Lung (tissue), 12 donors: ENCODE data around the gene CLP1. TPM values are rescaled to one million over a fixed set of nuclear protein-coding genes. Genes with fewer than 3 reads are reported as not detected.

Experiments used
- ATAC-seq: fragments of 200-7000 bp; cut with Tn5 transposase; one replicate; pipeline ENCODE4 v1.9.1; 2020; ENCODE audit warnings: moderate number of reproducible peaks; ENCODE audit not compliant: insufficient read depth, low FRiP score
- DNase-seq, 3 donors: peaks; one replicate each; pipeline ENCODE4 v3.0.0-alpha.2; 2013 to 2017
- H3K27ac ChIP-seq, 2 donors: one replicate each; pipeline ENCODE4 v1.5.1; 2013; ENCODE audit warnings: mild to moderate bottlenecking in 2 of 2, moderate library complexity in 2 of 2, control low read depth in 1 of 2, inconsistent platforms in 1 of 2, low read depth in 1 of 2, low read length in 1 of 2
- H3K27me3 ChIP-seq, 3 donors: one replicate each; pipeline ENCODE4 v1.5.1; 2013; ENCODE audit warnings: low read length in 2 of 3; ENCODE audit not compliant: control insufficient read depth in 3 of 3, insufficient read depth in 3 of 3
- H3K36me3 ChIP-seq, 4 donors: one replicate each; pipeline ENCODE4 v1.5.1; 2013; ENCODE audit warnings: low read length in 4 of 4, mild to moderate bottlenecking in 1 of 4, moderate library complexity in 1 of 4; ENCODE audit not compliant: control insufficient read depth in 4 of 4, insufficient read depth in 4 of 4
- H3K4me1 ChIP-seq, 5 donors: one replicate each; pipeline ENCODE4 v1.5.1; 2013; ENCODE audit warnings: low read length in 5 of 5, mild to moderate bottlenecking in 2 of 5, moderate library complexity in 1 of 5; ENCODE audit not compliant: control insufficient read depth in 5 of 5, insufficient read depth in 5 of 5
- H3K4me3 ChIP-seq: one replicate; pipeline ENCODE4 v1.5.1; 2013; ENCODE audit warnings: mild to moderate bottlenecking, control low read depth, moderate library complexity
- H3K9ac ChIP-seq, 2 donors: one replicate each; pipeline ENCODE4 v1.5.1; 2013; ENCODE audit warnings: low read length in 2 of 2, control low read depth in 1 of 2; ENCODE audit not compliant: insufficient read depth in 1 of 2
- H3K9me3 ChIP-seq, 4 donors: one replicate each; pipeline ENCODE4 v1.5.1; 2013; ENCODE audit warnings: low read length in 3 of 4, mild to moderate bottlenecking in 1 of 4, moderate library complexity in 1 of 4; ENCODE audit not compliant: control insufficient read depth in 4 of 4, insufficient read depth in 3 of 4
- CTCF ChIP-seq: IDR thresholded peaks from 2 replicates; pipeline ENCODE4 v1.5.1; 2012; ENCODE audit warnings: mild to moderate bottlenecking; ENCODE audit errors: control extremely low read depth, extremely low read depth
- WGBS, 2 donors: extraction: QIAGEN DNeasy Blood & Tissue Kit; methylation state at CpG; one replicate each; pipeline ENCODE4 v1.1.7; 2013; 5-methylcytosine and 5-hydroxymethylcytosine counted together
- polyA plus RNA-seq, 2 donors: library from polyadenylated mRNA; stranded (reverse); fragments of 200-250 nt; gene quantifications; one replicate each; pipeline ENCODE4 v1.2.1, GENCODE V29; 2013
- total RNA-seq, 2 donors: library from RNA; depleted of rRNA in 1 of 2; stranded (reverse); fragments of >200 nt in 1 of 2; gene quantifications; one replicate each; pipeline ENCODE4 v1.2.1, GENCODE V29; 2014 to 2021
- donor health status: control.
- donor health status: control.
- donor health status: Bipolar disorder and iron deficiency.
- donor health status: healthy.
- donor health status: DM: yes; HTN: yes; CAD: no.

The CLP1 gene
- total and polyA plus RNA-seq, 4 donors = 6.5 to 16.6 (median 9.7) TPM

GRCh38 chr11:57620467-57620866 is 37.1 kb upstream of the CLP1 start:
- ATAC-seq = no peak

GRCh38 chr11:57622263-57622662 is 35.3 kb upstream of the CLP1 start:
- no peak for ATAC-seq

More at GRCh38 chr11:57620467-57620866, 37.1 kb upstream of the CLP1 start:
- peaks cover 0 to 6% (median 1%) of the 10 kb centered on the region in 4 donors for H3K36me3 ChIP-seq
- TF ChIP-seq CTCF = no peak
- H3K9ac ChIP-seq = no peak overlapping the region
- H3K4me1 ChIP-seq = no peaks in the 10 kb centered on the region
- no peak overlapping the region for H3K27ac ChIP-seq
- peaks cover 0 to 4% (median 2%) of the 10 kb centered on the region in 4 donors for H3K9me3 ChIP-seq
- no peak overlapping the region for H3K4me3 ChIP-seq
- H3K27me3 ChIP-seq = no peaks in the 10 kb centered on the region
- DNase-seq = no peak

GRCh38 chr11:57624864-57625263 is 32.7 kb upstream of the CLP1 start:
- Histone ChIP-seq H3K36me3 (no peaks in the 10 kb centered on the region), H3K9me3 (peaks cover 0 to under 1% (median 0%) of the 10 kb centered on the region in 4 donors), H3K4me1 (no peaks in the 10 kb centered on the region), H3K27ac (no peak overlapping the region), H3K9ac (no peak overlapping the region), H3K27me3 (no peaks in the 10 kb centered on the region), H3K4me3 (no peak overlapping the region)
- DNase-seq (no peak), ATAC-seq (no peak)
- TF ChIP-seq CTCF = no peak
- WGBS, 2 donors = 85 to 95% methylated on average over 2 of the region's 2 CpGs

More at GRCh38 chr11:57622263-57622662, 35.3 kb upstream of the CLP1 start:
- Histone ChIP-seq H3K27ac (no peak overlapping the region), H3K9me3 (peaks cover 0 to 4% (median 2%) of the 10 kb centered on the region in 4 donors), H3K27me3 (no peaks in the 10 kb centered on the region), H3K4me1 (no peaks in the 10 kb centered on the region), H3K36me3 (no peaks in the 10 kb centered on the region), H3K9ac (no peak overlapping the region), H3K4me3 (no peak overlapping the region)
- no peak for DNase-seq
- WGBS, 2 donors = 56 to 79% methylated on average over 3 of the region's 3 CpGs
- no peak for TF ChIP-seq CTCF

- no peak for DNase-seq
- H3K27ac ChIP-seq = no peak overlapping the region
- peaks cover 0 to 1% (median 0%) of the 10 kb centered on the region in 4 donors for H3K36me3 ChIP-seq
- H3K4me3 ChIP-seq = no peak overlapping the region
- H3K4me1 ChIP-seq = peaks cover 0 to 3% (median 0%) of the 10 kb centered on the region in 5 donors
- no peak for TF ChIP-seq CTCF
- no peaks in the 10 kb centered on the region for H3K9me3 ChIP-seq
- no peak overlapping the region for H3K9ac ChIP-seq
- 67 to 78% methylated on average over 1 of the region's 1 CpG for WGBS, 2 donors
- no peaks in the 10 kb centered on the region for H3K27me3 ChIP-seq
- ATAC-seq = no peak
Observed at GRCh38 chr11:57626895-57627294, 30.7 kb upstream of the CLP1 start.
